GM19043 (cell line): ENCODE measurements around the gene MYOM3.
"Not testable (repeated sequence)": the region's sequence is repeated elsewhere in the genome, so short reads cannot be mapped to it uniquely, and the experiment has no call there.

Experiments used
- ATAC-seq: cut with Tn5 transposase; IDR thresholded peaks from one replicate; pipeline ENCODE4 v1.9.1; 2021; ENCODE audit warnings: low read depth; ENCODE audit not compliant: unreplicated experiment

MYOM3 gene

DNA sequence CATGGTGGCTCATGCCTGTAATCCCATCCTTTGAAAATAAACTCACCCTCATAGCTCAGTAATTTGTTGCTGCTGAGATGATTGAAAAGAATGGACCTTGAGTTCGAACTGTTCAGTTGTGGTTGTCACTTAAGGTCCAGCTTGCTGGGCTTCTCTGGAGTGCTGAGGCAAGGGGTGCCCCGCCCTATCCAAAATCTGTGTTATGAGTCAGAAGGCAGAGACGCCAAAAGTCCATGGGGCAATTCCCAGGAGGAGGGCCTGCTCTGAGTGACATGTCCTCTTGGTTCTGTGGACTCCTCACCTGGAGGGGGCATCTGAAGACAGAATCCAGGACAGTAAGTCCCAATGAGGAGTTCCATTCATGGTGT is 64.8 kb downstream of the MYOM3 start:
- no peak for ATAC-seq

DNA sequence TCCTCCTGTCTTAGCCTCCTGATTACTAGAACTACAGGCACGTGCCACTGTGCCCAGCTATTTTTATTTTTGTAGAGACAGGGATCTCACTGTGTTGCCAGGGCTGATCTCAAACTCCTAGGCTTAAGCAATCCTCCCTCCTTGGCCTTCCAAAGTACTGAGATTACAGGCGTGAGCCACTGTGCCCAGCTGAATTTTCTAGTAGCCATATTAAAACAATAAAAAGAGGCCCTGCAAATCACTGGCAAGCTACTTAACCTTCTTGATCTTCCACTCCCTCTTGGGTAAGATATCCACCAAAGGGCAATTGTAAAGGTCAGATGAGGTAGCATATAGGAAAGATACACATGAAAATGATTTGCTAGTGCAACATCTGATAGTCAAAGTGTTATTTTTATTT is 66.2 kb downstream of the MYOM3 start:
- no peak for ATAC-seq

DNA sequence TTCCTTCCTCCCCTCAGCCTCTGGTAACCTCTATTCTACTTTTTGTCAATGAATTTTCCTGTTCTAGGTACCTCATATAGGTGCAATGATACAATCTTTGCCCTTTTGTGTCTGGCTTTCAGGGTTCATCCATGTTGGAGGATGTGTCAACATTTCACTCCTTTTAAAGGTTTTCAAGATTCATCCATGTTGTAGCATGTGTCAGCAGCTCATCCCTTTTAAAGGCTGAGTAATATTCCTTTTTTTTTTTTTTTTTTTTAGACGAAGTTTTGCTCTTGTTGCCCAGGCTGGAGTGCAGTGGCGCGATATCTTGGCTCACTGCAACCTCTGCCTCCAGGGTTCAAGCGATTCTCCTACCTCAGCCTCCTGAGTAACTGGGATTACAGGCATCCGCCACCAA is 67.3 kb downstream of the MYOM3 start:
- not testable (repeated sequence) for ATAC-seq

DNA sequence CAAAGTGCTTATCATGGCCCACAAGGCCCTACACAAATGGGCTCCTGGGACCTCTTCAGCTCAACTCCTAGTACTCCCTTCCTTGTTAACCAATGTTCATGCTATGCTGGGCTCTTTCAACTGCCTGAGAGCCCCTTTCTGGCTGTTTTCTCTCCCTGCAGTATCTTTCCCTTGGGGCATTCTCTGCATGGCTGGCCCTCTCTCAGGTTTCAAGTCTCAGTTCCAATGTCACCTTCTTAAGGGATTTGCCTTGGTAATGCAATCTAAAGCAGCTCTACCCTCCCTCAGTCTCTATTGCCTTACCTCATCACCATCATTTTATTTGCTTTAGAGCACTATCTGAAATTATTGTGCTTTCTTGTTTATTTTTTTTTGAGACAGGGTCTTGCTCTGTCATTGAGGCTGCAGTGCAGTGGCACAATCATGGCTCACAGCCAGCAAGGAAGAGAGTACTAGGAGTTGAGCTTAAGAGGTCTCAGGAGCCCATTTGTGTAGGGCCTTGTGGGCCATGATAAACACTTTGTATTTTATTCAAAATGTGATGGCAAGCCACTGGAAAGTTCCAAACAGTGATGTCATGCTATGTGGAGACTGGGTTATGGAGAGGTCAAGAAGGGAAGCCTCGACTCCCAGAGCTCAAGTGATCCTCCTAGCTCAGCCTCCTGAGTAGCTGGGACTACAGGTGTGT is 68.4 kb downstream of the MYOM3 start:
- ATAC-seq = no peak

DNA sequence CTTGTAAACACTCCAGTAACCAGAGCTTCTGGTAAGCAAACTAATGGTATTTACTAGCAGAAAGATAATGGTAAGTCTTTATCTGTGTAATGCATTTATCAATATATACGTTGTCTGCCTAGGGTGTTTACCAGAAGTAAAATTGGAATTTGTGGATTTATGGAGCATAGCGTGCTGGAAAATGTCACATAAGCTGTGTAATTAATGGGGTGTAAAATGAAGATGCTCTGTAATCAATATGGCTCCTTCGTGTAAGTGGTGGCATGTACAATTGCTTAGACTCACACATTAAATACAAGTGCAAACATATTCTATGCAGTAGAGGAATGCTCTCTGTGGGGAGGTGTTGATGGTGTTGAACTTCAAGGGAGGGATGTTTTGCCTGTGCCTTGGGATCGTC is 69.6 kb downstream of the MYOM3 start:
- no peak for ATAC-seq

DNA sequence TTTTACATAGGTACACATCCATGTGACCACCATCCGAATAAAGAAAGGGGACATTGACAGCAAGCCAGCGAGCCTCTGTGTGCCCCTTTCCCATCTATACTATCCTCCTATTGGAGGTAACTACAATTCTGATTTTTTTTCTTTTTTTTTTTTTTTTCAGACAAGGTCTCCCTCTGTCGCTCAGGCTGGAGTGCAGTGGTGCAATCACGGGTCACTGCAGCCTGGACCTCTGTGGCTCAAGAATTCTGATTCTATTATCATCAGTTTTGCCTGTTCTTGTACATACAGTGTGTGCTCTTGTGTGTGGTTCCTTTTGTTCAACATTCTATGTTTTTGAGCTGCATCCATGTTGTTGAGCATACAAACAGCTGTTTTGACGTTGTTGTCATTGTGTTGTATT is 75.8 kb downstream of the MYOM3 start:
- ATAC-seq = no peak

DNA sequence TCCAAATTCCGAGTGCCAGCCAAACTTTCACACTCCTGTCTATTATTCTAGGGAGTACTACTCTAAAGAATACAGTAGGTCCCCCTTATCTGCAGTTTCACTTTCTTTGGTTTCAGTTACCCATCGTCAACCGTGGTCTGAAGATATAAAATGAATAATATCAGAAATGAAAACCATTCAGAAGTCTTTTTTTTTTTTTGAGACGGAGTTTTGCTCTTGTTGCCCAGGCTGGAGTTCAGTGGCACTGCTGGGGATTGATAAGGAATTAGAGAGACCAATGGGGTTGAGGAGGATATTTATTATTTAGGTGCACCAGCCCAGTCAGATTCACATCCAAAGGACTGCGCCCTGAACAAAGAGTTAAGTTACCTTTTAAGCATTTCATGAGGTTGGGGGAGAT is 79.0 kb downstream of the MYOM3 start:
- ATAC-seq = no peak

DNA sequence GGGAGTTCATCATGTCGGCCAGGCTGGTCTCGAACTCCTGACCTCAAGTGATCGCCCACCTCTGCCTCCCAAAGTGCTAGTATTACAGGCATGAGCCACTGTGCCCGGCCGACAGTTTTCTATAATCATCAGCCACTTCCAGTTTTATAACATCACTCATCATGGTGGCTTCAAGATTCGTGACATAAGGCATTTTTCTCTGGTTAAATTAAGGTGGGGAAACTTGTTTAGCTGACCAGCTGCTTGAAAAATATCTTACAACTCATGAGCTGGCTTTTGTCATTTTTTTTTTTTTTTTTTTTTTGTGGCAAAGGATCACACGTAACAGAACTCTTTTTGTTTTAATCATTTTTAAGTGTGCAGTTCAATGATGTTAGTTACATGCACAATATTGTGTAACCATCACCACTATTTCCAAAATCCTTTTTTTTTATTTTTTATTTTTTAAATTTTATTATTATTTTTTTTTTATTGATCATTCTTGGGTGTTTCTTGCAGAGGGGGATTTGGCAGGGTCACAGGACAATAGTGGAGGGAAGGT is 80.9 kb downstream of the MYOM3 start:
- ATAC-seq = not testable (repeated sequence)

DNA sequence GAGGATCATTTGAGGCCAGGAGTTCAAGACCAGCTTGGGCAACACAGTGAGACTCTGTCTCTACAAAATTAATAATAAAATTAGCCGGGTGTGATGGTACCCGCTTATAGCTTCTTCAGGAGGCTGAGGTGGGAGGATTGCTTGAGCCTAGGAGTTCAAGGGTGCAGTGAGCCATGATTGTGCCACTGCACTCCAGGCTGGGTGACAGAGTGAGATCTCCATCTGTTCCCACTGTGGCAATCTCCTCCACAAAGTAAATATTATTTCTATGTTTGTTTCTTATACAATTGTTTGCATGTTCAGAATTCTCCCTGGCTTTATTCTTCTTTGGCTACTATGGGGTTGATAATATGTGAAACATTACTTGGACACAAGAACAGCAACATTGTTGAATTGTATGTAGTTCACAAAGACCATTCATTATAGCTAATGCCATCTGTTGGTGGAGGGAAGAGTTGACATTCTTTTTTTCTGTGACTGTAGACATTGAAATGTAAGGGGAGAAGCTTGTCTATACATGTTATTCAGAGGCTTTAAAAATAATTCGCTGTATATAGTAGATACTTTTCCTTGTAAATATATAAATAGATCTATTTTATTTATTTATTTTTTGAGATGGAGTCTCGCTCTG is 84.0 kb downstream of the MYOM3 start:
- no peak for ATAC-seq

DNA sequence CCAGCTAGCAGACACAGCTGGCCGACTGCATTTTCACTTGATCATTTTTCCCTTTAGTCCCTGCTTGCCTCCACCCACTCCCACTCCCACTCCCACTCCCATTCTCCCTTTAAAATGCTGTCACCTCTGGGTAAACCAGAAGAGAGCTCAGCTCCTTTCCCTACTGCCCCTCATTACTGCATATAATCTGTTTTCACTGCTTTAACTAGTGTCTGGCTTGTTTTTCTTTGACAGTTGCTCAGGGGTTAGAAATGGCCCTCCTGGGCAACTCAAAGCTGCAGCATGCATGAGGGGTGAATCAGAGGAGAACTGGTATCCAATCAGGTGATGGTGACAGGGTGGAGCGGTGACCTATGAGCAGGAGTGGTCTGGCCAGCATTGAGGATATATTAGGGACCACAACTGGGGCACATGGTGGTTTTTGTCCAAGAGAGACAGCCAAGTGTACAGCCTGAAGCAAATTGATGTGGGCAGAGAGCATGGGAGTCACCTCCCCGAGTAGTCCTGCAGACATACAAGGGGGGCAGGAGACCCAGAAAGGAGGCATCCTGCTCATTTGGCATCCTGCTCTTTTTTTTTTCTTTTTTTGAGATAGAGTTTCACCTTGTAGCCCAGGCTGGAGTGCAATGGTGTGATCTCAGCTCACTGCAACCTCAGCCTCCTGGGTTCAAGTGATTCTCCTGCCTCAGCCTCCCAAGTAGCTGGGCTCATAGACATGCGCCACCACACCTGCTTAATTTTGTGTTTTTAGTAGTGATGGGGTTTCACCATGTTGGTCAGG is 89.2 kb downstream of the MYOM3 start:
- ATAC-seq = no peak

DNA sequence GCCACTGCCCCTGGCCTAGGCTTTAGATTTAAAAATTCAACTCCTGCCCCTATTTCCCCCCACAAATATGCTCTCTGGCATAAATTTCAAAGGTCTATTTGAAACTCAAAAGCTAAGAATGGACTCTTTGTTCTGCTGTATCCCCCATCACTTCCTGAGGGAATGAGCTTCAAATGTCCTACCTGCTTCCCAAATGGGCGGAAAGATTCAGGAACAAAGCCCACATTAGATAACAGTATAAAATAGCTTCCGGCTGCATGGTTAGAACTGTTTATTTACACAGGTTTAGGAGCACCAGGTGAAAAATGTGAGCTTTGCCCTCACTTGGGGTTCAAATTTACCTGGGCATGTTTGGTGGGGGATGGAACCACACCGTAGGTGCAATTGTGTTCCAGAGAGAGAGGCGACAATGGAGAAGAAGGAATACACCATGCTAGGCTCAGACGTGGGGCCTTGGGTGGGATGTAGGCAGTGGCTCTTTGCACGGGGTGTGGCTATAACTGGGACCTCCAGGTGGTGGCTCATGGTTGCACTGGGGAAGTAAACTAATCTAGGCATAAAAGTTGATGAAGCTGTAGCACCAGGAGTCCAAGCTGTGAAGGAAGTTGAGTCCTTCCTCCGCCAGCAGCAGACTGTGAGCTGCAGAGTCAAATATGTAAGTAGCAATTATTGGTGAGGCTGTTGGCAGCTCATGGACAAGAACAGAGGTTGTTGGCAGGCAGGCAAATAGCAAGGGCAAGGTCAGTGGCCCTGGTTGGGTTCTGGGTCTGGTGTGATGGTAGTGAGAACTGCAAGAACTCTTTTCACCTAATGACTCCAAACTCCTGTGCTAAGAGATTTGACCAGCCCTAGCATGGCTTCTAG is 90.3 kb downstream of the MYOM3 start:
- ATAC-seq = no peak

DNA sequence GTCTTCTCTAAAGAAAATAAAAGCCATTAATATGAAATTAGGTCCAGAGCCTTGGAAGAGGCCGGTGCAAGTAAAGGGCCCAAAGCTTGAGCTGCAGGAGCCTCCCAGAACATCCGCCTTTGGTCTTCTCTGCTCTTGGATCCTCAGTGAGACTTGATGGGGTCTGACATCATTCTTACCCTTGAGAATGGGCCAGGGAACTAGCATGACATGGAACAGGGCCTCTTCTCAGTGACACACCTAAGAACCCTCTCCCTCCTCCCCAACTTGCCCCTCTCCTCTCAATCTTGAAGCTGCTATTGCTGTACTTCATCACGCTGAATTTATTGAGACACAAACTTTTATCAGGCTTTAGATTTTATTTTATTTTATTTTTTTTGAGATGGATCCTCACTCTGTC is 91.5 kb downstream of the MYOM3 start:
- ATAC-seq = no peak

DNA sequence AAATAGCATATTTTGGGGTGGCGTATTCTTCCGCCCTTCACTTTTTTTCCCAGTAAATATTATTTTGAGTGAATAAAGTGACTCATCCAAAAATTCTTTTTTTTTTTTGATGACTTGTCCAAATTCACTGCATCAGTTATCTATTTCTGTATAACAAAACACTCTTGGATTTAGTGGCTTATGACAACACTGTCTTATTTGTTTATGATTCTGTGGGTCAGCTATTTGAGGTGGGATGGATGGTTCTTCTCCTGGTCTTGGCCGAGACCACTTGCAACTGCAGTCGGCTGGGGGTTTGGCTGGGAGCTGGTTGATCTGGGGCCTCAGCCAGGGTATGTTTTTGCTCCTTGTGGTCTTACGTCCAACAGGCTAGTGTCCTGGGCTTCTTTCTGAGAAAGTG is 91.9 kb downstream of the MYOM3 start:
- ATAC-seq = no peak

DNA sequence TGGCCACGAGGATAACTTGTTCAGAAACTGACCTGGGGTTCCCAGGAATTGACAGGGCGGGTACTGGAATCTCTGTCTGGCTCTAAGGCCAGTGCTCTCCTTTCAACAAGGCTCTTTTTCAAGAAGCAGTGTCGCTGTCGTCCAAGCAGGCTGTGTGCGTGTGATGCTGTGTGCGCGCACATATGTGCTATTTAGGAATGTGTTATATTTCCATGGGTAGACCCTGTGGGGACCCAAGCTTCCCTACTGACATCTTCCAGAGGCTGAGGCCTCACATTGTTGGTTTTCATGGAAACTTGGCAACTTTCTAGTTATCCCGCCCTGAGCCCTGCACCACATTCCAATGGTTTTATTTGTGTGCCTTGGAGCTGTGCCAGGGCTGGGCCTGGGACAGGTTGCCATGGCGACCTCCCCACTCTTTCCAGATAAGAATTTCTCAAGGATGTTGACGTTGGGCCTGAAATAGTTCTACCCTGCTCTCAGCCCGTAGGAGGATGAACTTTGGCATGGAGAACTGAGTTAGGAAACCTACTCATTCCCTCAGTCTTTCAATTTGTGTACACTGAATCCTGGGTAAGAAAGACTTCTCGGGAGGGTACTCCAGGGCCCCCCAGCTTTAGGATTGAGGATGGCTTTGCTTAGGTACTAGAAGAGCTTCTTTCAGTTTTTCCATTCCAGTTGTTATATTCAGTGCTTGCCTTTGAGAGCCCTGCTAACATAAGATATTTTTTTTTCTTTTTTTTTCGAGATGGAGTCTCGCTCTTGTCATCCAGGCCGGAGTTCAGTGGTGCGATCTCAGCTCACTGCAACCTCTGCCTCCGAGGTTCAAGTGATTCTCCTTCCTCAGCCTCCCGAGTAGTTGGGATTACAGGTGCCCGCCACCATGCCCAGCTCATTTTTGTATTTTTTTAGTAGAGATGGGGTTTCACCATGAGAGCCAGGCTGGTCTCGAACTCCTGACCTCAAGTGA is 93.0 kb downstream of the MYOM3 start:
- no peak for ATAC-seq

DNA sequence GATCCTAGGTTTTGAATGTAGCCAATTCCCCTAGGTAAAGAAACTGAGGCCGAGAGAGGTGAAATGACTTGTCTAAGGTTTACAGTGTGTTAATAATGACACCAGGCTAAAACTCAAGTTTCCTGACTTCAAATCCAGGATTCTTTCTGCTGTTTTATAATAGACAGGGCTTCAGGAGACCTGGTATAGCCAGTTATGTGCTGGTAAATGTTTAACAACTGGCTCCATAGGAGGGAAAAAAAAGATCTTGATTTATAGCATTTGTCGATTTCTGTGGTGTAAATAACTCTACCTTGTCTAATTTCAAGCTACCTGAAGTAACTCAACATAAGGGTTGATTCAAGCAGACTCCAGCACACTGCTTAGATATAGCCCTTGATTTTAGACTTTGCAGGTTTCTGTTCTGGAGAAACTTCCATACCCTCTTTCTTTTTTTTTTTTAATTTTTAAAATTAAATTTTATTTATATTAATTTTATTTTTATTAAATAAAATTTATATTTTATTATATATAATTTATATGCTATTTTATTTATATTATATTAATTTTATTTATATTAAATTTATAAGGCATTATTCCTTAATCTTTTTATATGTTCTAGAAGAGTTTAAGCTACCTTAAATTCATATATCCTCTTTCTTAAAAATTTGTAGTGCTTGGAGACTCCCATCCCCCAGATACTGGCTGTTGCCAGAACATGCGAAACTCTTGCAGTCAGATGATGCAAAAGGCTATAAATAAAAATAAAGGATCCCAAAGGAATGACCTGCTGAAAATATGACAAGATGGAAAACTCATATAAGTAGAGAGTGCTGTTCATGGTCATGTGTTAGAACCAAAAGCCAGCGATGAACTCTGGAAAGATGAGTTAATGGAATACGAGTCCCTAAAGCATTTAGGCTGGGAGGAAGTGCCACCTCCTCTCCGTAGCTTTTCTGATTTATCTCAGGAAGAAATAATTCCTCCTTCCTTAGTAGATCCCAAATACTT is 96.4 kb downstream of the MYOM3 start:
- ATAC-seq = no peak

DNA sequence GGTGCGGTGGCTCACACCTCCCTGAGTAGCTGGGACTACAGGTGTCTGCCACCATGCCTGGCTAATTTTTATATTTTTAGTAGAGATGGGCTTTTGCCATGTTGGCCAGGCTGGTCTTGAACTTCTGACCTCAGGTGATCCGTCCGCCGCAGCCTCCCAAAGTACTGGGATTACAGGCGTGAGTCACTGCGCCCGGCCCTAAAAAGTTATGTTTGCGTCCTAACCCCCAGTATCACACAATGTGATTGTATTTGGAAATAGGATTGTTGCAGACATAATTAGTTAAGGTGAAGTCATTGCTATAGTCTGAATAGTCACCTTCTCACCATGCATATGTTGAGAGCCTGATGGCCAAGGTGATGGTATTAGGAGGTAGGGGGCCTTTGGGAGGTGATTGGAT is 99.1 kb downstream of the MYOM3 start:
- not testable (repeated sequence) for ATAC-seq

DNA sequence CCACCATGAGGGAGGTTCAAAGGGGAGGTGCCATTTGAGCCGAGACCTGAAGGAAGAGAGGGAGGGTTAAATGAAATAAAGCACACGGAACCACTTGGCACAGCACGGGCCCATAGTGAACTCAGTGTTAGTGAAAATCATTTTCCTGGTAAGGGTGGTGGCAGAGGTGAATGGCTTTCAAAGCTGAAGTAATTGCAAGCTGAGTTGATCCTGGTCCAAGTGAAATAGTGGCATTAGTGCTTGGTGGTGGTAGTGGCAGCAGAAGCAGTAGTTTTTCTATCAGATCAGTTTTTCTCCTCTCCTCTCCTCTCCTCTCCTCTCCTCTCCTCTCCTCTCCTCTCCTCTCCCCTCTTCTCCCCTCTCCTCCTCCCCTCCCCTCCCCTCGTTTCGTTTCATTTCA is 101.3 kb downstream of the MYOM3 start:
- no peak for ATAC-seq

DNA sequence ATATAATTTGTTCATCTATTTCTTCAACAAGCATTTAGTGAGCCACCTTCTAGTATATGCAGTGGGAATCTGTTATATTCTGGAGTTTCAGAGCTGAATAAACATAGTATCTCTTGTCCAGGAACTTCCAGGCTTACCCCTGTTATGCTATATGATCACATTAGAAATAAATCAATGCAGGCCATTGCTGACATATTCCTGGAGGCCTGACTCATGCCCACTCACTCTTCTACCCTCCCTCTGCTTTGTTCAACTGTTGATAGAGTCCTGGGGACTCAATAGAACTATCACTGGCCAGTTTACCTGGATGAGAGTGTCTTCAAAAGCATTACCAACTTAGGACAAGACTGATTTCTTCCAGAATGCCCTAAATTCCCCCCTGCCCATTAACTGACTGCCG is 102.5 kb downstream of the MYOM3 start:
- no peak for ATAC-seq
